Stimulated activated CD8-positive, alpha-beta memory T cell treated with anti-CD3 and anti-CD28 coated beads, Interleukin-15, amount 100 ng/mL, for 48 hours (primary cell): Measurements from ENCODE around the gene RNF8.
"Not testable (repeated sequence)": the region's sequence is repeated elsewhere in the genome, so short reads cannot be mapped to it uniquely, and the experiment has no call there.

Experiments
- DNase-seq, 2 donors: peaks; one replicate each; pipeline ENCODE4 v3.0.0-alpha.2; 2020; ENCODE audit warnings: low read depth in 2 of 2

RNF8 gene

GRCh38 chr6:37399131-37399530 lies 45.3 kb downstream of the RNF8 start:
- DNase-seq, result no peak

- DNase-seq, result no peak
These were observed 46.2 kb downstream of the RNF8 start for GRCh38 chr6:37399795-37400490.

GRCh38 chr6:37401658-37402057 lies 47.9 kb downstream of the RNF8 start:
- not testable (repeated sequence) for DNase-seq

GRCh38 chr6:37406726-37407341 lies 53.1 kb downstream of the RNF8 start:
- DNase-seq, result no peak

- no peak for DNase-seq
These were observed 54.2 kb downstream of the RNF8 start for GRCh38 chr6:37407948-37408347.

- no peak for DNase-seq
These were observed 55.7 kb downstream of the RNF8 start for GRCh38 chr6:37409501-37409900.

- DNase-seq, result no peak
These were observed 63.6 kb downstream of the RNF8 start for GRCh38 chr6:37417393-37417792.

GRCh38 chr6:37418722-37419121 lies 64.9 kb downstream of the RNF8 start:
- DNase-seq, result no peak

GRCh38 chr6:37426058-37426944 lies 72.5 kb downstream of the RNF8 start:
- no peak for DNase-seq

- no peak for DNase-seq
These were observed 73.2 kb downstream of the RNF8 start for GRCh38 chr6:37426945-37427510.

- no peak for DNase-seq
These were observed 75.6 kb downstream of the RNF8 start for GRCh38 chr6:37429352-37429750.

GRCh38 chr6:37432590-37432915 lies 78.8 kb downstream of the RNF8 start:
- DNase-seq, result no peak

- peak; percentile 96 to 97 for DNase-seq
These were observed 79.3 kb downstream of the RNF8 start, which contains the start of gene CMTR1 for GRCh38 chr6:37432916-37433656. Gene CMTR1 (plus strand): TSS chr6:37433221. CDS start chr6:37435630, 2,409 bp downstream.

GRCh38 chr6:37433657-37434271 lies 80.0 kb downstream of the RNF8 start:
- DNase-seq, result peak; percentile 6 to 20

- DNase-seq, result no peak
These were observed 81.6 kb downstream of the RNF8 start for GRCh38 chr6:37435373-37435772.

- DNase-seq, result no peak
These were observed 82.0 kb downstream of the RNF8 start for GRCh38 chr6:37435816-37436215.

GRCh38 chr6:37438930-37439329 lies 85.1 kb downstream of the RNF8 start:
- no peak for DNase-seq

- DNase-seq, result no peak
These were observed 87.9 kb downstream of the RNF8 start for GRCh38 chr6:37441651-37442050.

GRCh38 chr6:37442416-37443215 lies 88.8 kb downstream of the RNF8 start:
- no peak for DNase-seq

- DNase-seq, result not testable (repeated sequence)
These were observed 89.4 kb downstream of the RNF8 start for GRCh38 chr6:37443216-37443542.
